GM13977 (cell line): ENCODE measurements around the gene COTL1.

Experiments
- DNase-seq: peaks from one replicate; pipeline ENCODE4 v3.0.0; 2012; ENCODE audit warnings: low spot score
- CTCF ChIP-seq: IDR thresholded peaks from 2 replicates; pipeline ENCODE4 v1.5.1; 2012; ENCODE audit warnings: mild to moderate bottlenecking, control low read depth; ENCODE audit not compliant: insufficient read depth; ENCODE audit errors: extremely low read depth, missing control alignments
- in situ Hi-C: fragments of 300-500 bp; cut with MboI; formaldehyde crosslinking; loops from one replicate; pipeline ENCODE4 v1.12.0; 2022; ENCODE audit warnings: low sequenced_read_pairs, low pct_unique_long_range_greater_than_20kb, mixed read lengths, inconsistent platforms; ENCODE audit not compliant: unreplicated experiment

COTL1 gene

GRCh38 chr16:84585467-84585866 lies 32.4 kb downstream of the COTL1 start:
- DNase-seq, result no peak
- no peak for TF ChIP-seq CTCF
- in situ Hi-C loops, result no loop called here

GRCh38 chr16:84584678-84585077 lies 33.2 kb downstream of the COTL1 start:
- no peak for TF ChIP-seq CTCF
- no peak for DNase-seq
- in situ Hi-C loops, result no loop called here

- in situ Hi-C loops, result no loop called here
- TF ChIP-seq CTCF, result no peak
- DNase-seq, result no peak
Measured at GRCh38 chr16:84583995-84584394, 33.9 kb downstream of the COTL1 start.

- no peak for TF ChIP-seq CTCF
- in situ Hi-C loops, result no loop called here
- no peak for DNase-seq
Measured at GRCh38 chr16:84582958-84583516, 34.8 kb downstream of the COTL1 start.

GRCh38 chr16:84581158-84581557 lies 36.7 kb downstream of the COTL1 start:
- in situ Hi-C loops, result no loop called here
- TF ChIP-seq CTCF, result no peak
- no peak for DNase-seq

- no peak for DNase-seq
- in situ Hi-C loops, result no loop called here
Measured at GRCh38 chr16:84579936-84580335, 37.9 kb downstream of the COTL1 start.

More at GRCh38 chr16:84579936-84580335, 37.9 kb downstream of the COTL1 start:
- no peak for TF ChIP-seq CTCF
